Measurements from ENCODE around the gene IQSEC1.

The IQSEC1 gene

GRCh38 chr3:12946649-12947316, 126.4 kb downstream of the IQSEC1 start:
- no peak for DNase-seq

DNA sequence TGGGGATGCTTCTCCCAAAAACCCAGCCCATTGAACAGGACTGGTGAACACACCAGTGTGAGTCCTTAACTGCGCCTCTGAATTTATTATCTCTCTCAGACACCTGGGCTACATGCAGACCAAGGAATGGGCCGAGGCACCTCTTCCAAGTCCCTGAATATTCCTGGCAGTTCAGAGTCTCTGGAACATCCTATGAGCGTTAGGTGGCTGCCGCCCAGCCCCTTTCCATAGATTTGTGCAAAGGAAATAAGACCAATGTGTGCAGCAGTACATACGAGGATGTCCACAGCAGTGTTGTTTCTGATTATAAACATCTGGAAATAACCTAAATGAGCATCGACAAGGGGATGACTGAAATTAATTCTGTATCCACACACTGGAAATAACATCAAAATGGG, 127.0 kb downstream of the IQSEC1 start:
- DNase-seq: no peak

DNA sequence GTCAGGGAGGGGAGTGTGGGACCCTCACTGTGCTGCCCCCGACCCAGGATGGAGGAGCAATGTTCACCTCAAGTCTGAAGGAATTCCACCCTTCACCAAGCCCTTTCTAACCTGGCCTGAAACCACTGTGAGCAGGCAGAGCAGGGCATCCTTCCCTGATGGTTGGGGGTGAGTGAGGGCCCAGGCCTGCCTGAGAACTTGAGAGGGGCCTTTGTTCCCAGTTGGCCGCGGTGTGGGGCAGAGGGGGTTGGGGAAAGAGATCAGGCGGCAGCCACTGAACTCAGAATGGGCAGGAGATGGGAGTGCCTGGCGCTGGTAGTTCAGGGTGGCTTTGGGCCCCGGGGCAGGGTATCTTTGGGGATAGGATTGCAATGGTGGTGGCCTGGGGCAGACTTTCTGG, 128.4 kb downstream of the IQSEC1 start:
- DNase-seq: no peak

GRCh38 chr3:12944413-12944812, 128.8 kb downstream of the IQSEC1 start:
- no peak for DNase-seq

DNA sequence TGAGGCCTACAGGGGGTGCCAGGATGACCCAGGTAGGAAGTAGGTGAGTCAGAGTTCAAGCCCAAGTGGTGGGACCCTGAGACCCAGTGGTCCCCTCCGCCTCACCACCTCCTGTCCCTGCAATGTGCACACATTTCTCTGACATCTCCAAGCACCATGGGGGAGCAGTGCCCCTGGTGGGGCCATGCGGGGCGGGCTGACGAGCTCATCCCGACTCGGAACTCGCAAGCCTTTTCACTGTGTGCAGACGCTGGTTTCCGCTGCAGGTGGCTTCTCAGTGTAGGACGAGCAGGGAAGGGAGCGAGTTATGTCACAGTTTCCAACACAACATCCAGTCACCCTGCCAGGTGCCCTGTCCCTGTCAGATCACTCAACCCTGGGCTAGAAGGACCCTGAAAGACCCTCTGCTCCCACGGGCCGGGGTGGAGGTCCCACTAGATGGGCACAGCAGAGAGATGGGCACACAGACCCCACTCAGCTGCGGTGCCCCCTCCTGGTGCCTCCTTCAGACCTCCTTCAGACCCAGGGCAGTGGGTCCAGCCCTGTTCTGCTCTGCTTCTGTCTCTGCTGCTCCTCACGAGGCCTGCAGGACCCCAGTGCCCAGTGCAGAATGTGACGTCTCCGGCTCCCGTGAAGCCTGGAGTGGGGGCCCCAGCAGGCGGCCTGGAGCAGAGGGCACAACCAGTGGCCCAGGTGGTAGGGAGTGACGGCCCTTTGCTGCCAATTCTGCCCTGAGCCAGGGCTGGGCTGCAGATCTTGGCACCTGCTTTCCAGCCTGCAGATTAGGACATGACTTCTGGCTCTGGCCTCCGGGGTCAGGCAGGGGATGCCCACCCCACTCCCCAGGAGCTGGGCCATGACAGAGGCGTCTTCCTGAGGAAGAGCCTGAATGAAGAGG, 129.9 kb downstream of the IQSEC1 start:
- DNase-seq: no peak

DNA sequence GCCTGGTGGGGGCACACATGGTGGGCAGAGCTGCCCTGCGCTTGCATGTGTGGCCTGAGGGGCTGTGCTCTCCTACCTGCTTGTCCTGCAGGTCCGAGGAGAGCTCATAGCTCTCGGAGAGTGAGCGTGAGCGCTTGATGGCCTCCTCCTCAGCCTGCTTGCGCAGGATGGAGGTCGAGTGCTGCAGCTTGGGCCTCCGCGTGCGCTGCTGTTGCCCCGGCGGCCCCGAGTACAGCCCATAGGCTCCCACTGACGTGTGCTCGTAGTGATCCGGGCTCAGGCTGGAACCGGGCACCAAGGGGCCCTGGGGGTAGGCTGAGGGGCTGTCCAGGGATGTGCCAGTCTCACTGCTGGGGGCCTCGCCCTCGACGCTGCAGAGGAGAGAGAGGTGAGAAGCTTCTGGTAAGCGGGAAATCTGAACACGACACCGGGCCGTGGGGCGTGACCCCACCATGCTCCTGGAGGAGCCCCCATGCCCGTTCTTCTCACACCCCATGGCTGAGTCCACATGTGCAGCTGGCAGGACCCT, 131.7 kb downstream of the IQSEC1 start:
- DNase-seq: no peak

DNA sequence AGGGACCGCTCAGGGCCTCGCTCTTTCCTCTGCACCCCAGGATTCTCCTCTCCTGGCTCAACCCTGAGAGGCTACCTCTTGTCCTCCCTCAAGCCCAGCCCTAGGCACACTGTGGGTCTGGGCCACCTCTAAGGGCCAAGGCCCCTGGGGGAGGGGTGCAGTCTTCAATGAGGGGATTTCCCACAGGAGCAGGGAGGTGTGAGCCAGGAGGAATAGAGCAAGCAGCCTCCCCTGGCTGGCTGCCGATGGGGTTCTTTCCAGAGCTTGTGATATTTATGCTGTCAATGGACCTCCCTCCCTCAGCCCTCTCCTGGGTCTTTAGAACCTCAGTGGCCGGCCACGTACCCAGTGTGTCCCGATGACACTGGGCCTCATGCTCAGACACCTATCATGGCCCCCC, 132.4 kb downstream of the IQSEC1 start:
- no peak for DNase-seq

DNA sequence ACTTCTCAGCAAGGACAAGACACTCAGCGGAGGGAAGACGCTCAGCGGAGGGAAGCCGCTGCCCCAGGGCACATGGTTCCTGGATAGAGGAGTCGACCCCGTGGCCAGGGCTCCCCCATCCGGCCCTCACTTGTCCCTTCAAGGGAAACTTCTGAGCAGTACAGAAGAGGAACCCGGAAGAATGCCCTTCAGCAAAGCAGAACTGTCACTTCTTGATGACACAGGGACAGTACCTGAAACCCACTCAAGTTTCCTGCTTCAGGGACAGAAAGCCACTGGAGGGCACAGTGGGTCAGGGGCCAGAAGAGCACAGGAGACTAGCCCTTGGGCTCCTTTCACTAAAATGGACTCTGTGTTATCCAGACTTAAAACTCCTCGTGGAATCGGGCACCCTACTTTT, 134.1 kb downstream of the IQSEC1 start:
- no peak for DNase-seq

DNA sequence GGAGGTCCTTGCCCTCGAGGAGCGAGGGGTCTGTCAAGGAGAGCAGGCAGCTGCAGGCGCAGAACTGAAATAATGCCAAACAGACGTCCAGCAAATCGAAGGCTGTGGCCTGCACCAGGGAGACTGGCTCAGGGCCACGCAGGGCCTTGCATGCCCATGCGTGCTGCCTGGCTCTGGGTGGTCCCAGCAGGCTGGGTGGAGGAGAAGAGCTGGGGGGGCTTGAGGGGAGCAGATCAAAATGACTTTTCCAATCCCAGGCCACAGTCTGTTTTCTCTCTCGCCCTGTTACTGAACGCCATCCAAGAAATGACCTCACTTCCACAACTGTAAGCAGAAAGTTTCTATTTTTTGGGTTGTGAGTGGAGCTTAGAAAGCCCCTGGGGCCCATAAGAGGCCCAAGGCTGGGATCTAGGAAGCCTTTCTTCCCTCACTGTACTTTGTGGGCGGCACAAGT, 134.9 kb downstream of the IQSEC1 start:
- no peak for DNase-seq

DNA sequence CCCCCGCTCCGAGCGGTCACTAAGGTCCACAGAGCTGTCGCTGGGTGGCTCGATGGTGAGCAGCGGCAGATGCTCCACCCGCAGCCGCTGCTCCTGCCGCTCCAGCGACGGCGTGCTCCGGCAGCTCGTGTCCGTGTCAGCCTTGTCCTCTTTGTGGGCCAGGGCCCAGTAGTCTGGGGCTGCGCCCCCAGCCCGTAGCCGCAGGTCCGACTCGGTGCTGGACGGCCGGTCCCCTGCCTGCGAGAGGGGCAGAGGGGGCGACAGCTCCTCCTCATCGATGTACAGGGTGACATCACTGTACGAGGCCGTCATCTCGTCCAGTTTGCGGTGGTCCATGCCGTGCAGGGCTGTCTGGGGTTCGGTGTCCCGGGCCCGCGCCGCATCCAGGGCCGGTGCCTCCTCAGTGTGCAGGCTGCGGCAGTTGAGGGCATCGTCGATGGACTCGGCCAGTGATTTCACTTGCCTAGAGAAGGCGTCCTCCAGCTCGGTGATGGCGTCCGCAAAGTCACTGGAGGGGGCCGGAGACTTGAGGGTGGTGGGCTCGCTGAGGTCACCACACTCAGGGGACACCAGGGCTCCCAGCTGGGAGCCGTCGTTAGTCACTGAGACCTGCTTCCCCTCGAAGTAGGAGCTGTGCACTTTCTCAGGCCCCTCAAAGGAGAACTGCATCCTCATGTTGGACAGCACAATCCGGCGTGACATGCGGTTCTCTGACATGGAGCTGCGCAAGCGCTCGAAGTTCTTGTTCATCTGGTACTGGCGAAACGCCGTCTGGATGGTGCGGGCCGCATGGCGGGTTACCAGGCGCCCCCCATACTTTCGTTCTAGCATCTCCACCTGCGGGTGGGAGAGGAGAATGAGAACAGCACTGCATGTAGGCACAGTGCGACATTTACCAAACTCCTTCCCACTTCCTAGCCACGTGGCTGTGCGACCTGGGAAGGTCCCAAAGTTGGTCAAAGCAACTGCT, 137.1 kb downstream of the IQSEC1 start:
- no peak for DNase-seq

DNA sequence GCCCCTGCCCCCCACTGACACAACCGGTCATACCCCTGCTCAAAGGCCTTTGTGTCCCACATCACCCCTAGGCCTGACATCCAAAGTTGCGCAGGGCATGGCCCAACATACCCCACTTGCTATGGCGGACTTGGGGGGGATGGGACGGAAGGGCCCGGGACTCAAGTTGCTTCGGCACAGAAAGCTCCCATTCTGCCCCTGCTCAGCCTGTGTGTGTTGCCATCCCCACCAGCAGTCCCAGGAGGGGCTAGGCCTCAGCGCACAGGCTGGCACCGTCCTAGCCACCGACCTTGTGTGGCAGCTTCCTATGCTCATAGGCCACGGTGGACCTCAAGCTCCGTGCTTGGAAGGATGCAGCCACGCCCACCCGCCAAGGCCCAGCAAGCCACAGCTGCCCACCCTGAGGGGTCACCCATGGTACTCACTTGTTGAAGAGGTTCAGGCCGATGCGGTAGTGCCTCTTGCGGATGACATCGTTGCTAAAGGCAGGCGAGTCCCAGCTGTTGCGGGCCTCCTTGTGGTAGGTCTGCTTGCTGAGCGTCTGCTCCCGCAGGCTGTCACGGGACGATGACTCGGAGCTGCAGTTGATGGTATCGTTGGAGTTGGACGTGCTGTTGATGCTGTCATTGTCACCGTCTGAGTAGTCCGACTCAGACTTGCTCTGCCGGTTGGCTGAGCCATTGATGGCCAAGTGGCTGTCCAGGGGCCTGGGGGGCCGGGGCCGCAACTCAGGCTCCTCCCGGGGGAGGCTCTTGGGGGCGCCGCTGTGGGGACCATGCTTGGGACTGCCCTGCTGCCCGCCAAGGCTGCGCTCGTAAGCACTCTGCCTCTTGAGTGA, 138.0 kb downstream of the IQSEC1 start:
- DNase-seq: no peak

DNA sequence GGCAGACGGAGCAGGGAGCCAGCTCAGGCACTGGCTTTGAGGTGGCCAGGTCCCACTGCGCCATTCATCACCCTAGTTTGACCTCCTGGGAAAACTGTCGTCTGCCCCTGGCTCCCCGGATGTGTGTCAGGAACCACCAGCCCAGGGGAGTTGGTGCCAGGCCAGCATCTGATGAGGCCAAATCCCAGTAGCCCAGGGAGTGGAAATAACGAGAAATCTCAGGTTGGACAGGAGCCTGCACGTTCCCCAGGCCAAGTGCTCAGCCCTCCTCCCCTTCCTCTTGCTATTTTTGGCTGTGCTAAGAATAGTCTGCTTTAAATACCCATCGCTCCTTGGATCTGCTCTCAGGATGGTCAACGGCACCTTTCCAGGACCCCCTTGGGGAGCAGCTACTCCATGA, 138.8 kb downstream of the IQSEC1 start:
- DNase-seq: no peak

- DNase-seq: no peak
Observed at GRCh38 chr3:12933901-12934300, 139.3 kb downstream of the IQSEC1 start.

DNA sequence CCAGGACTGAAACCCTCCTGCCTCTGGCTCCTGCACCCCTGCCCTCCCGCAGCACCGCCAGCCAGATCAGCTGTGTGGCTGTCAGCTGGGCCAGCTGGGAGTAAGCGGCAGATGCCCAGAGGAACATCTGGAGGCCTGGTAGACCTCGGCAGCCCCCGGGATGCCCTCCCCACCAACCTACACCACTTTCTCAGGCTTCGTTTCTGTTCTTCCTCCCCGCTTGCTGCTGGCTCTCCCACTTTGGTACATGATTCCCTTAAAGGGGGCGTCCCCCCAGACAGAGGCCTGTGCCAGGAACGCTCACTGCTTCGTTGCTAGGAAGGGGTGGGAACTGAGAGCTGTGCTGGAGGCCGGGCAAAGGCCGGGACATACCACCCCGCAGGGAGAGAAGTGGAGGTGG, 140.5 kb downstream of the IQSEC1 start:
- DNase-seq: no peak

DNA sequence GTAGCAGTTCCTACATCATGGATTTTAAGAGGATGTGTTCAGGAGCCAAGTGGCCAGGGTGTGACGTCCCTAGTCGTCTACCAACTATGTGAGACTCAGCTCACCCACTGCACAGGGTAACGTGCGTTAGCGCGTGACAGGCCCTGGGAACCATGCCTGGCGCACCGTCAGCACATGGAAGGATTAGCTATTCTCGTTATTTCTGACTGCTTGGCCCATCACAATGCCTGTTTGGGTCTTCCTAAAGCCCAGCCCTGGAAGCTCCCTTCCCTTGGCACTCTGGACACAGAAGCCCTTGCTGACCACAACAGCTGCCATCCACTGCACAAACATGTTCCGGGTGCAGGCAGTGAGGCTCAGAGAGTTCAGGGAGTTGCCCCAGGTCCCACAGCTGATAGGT, 140.9 kb downstream of the IQSEC1 start:
- no peak for DNase-seq

DNA sequence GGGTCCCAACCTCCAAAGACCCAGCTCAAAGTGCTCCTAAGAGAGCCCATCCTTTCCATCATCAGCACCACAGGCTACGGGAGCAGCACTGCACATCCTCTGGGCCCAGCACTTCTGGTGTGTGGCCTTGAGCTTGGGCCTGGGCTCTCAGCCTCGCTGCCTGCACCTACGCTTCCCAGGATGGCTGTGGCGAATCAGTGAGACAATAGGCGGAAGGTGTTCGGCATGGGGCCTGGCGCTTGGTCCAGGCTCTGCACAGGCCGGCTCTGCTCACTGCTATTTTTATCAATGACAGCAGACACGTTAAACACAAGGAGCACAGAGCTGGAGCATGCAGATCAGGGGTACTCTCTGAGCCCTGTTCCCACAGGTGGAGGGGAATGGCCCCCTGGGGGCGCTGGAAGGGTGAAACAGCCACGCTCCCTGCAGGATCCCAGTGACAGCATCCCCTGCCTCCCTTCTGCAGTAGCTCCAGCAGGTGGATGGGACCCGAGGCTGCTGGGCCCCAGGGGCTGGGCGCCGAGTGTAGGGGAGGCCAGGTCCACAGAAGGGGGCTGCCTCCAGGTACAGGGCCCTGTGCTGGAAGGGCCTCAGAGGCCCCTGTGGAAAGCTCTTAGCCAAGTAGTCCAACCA, 141.8 kb downstream of the IQSEC1 start:
- DNase-seq: no peak

DNA sequence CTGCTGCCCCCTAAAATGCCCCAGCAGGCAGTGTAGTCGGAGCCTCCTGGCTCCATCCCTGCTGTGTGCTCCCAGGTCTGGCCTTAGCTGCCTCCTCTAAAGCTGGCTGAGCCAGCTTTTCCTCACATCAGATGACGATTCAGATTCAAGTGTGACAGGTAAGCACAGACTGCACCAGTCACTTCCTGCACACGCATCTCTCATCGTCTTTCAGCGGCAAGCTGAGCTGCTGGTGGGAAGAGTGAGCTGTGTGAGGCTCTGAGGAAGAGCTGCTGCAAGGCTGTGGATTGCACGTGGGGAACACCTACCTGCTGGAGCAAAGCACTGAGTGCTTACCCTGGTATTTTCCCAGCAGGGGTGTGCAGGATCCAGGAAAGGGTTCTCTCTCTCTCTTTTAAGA, 143.4 kb downstream of the IQSEC1 start:
- no peak for DNase-seq

GRCh38 chr3:12926660-12927059, 146.6 kb downstream of the IQSEC1 start:
- no peak for DNase-seq

DNA sequence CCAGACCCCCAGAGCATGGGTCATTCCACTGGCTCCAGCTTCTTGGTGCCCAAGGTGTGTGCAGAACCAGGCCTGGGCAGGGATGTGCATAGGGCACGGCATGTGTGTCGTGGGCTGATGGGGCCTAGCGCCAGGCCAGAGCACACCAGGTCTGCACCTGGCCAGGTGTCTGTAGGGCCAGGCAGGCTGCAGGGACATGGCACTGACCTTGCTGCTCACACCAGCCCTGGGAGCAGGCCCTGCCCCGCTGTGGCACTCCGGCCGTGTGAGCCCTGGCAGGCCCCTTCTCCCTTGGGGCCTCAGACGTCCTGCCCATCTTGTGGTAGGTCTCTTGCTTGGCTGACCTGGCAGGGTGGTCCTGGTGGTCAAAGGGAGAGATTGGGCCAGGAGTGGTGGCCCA, 147.6 kb downstream of the IQSEC1 start:
- DNase-seq: no peak

- DNase-seq: no peak
Observed at GRCh38 chr3:12924437-12924836, 148.8 kb downstream of the IQSEC1 start.

GRCh38 chr3:12922881-12923431, 150.3 kb downstream of the IQSEC1 start:
- DNase-seq: no peak
